GM12878 (cell line): Measurements from ENCODE around the gene SYK. TPM values are rescaled to one million over a fixed set of nuclear protein-coding genes. Genes with fewer than 3 reads are reported as not detected.

Experiments
- ATAC-seq: fragments of 200-7000 bp; cut with Tn5 transposase; 3 replicates; pipeline ENCODE4 v1.9.1; 2020; ENCODE audit warnings: mild to moderate bottlenecking, moderate library complexity
- BruUV-seq: library from RNA; stranded (reverse); fragments of 400-500 nt; replicated peaks from 2 replicates; lab custom pipeline; 2021; lab: Mats Ljungman, UMichigan
- CTCF ChIA-PET: fragments of 300-600 bp; sonication (Branson Sonifier 250); formaldehyde crosslinking; extraction: SDS; loops from one replicate; lab custom pipeline; 2021; ENCODE audit warnings: inconsistent platforms; lab: Yijun Ruan, JAX
- POLR2A ChIA-PET: fragments of 350-600 bp; formaldehyde crosslinking; extraction: SDS; loops from one replicate; lab custom pipeline; 2021; ENCODE audit warnings: inconsistent platforms; lab: Charles Lee
- RAD21 ChIA-PET: fragments of 300-600 bp; sonication (Branson Sonifier 250); formaldehyde crosslinking; loops from one replicate; lab custom pipeline; 2023; ENCODE audit warnings: antibody characterized with exemption; ENCODE audit not compliant: unreplicated experiment; lab: Charles Lee
- SMC1A ChIA-PET: fragments of 300-600 bp; sonication (Branson Sonifier 250); formaldehyde crosslinking; loops from one replicate; lab custom pipeline; 2023; ENCODE audit not compliant: unreplicated experiment, uncharacterized antibody; lab: Charles Lee
- DNase-seq: peaks from one replicate; pipeline ENCODE4 v3.0.0-alpha.2; 2011; ENCODE audit warnings: low read depth, low spot score
- FAIRE-seq: peaks from 3 replicates; lab custom pipeline; 2011; peaks lifted over from hg19 to GRCh38; lab: Jason Lieb, UNC
- H2AFZ ChIP-seq: 2 replicates; pipeline ENCODE4 v1.6.0; 2011; ENCODE audit warnings: low read depth, low read length, control low read depth; ENCODE audit not compliant: control insufficient read depth
- H3K27ac ChIP-seq: 2 replicates; pipeline ENCODE4 v1.5.1; 2011; ENCODE audit warnings: control low read depth; ENCODE audit not compliant: control insufficient read depth, insufficient read depth
- H3K27me3 ChIP-seq, 2 experiments: replicated peaks in 1 of 2; 2 replicates each; pipeline versions ENCODE4 v1.6.0 to v1.6.1; 2011; ENCODE audit warnings: low read length in 1 of 2; ENCODE audit not compliant: control insufficient read depth in 2 of 2, insufficient read depth in 2 of 2
- H3K36me3 ChIP-seq, 2 experiments: 2 replicates each; pipeline ENCODE4 v1.5.1; 2011; ENCODE audit warnings: low read length in 1 of 2; ENCODE audit not compliant: control insufficient read depth in 2 of 2, insufficient read depth in 2 of 2
- H3K4me1 ChIP-seq: 2 replicates; pipeline ENCODE4 v1.6.1; 2011; ENCODE audit warnings: mild to moderate bottlenecking, low read length, moderate library complexity, mixed read lengths; ENCODE audit not compliant: control insufficient read depth, insufficient read depth
- H3K4me2 ChIP-seq: 2 replicates; pipeline ENCODE4 v1.6.0; 2011; ENCODE audit warnings: control low read depth; ENCODE audit not compliant: control insufficient read depth, insufficient read depth
- H3K4me3 ChIP-seq: fragments of 200-600 bp; sonication (generic); 2 replicates; pipeline ENCODE4 v1.5.1; 2016
- H3K79me2 ChIP-seq: 2 replicates; pipeline ENCODE4 v1.6.0; 2011; ENCODE audit warnings: low read length; ENCODE audit not compliant: control insufficient read depth, insufficient read depth
- H3K9ac ChIP-seq: 2 replicates; pipeline ENCODE4 v1.8.0; 2011; ENCODE audit warnings: low read length, control low read depth, mixed read lengths; ENCODE audit not compliant: control insufficient read depth, insufficient read depth
- H3K9me3 ChIP-seq: replicated peaks from 3 replicates; pipeline ENCODE4 v1.5.1; 2011; ENCODE audit warnings: mild to moderate bottlenecking, low read length; ENCODE audit not compliant: control insufficient read depth, insufficient read depth
- H4K20me1 ChIP-seq: 2 replicates; pipeline ENCODE4 v1.6.0; 2011; ENCODE audit not compliant: control insufficient read depth, insufficient read depth
- BRCA1 ChIP-seq: IDR thresholded peaks from 2 replicates; pipeline ENCODE4 v1.6.1; 2011; ENCODE audit warnings: low read depth, low read length, improper control_type of control experiment
- EED ChIP-seq: sonication (generic); IDR thresholded peaks from 2 replicates; pipeline ENCODE4 v1.6.1; 2016; ENCODE audit warnings: antibody characterized with exemption, low read depth
- FOXM1 ChIP-seq: IDR thresholded peaks from 2 replicates; pipeline ENCODE4 v1.6.1; 2012; ENCODE audit warnings: low read depth, mild to moderate bottlenecking, inconsistent platforms, low read length, moderate library complexity
- HDAC2 ChIP-seq: fragments of 200-600 bp; sonication (generic); IDR thresholded peaks from 2 replicates; pipeline ENCODE4 v1.6.1; 2017
- MYC ChIP-seq: IDR thresholded peaks from 2 replicates; pipeline ENCODE4 v1.6.1; 2011; ENCODE audit warnings: mild to moderate bottlenecking, low read length, moderate library complexity, inconsistent platforms; ENCODE audit not compliant: insufficient read depth, insufficient replicate concordance, insufficient read length, severe bottlenecking
- NFYA ChIP-seq: IDR thresholded peaks from 2 replicates; pipeline ENCODE4 v1.6.1; 2011; ENCODE audit warnings: low read depth, mild to moderate bottlenecking, low read length, improper control_type of control experiment, borderline replicate concordance
- PAX8 ChIP-seq: fragments of 450-650 bp; IDR thresholded peaks from 2 replicates; pipeline ENCODE4 v1.6.1; 2017; ENCODE audit warnings: mild to moderate bottlenecking, moderate library complexity
- TCF3 ChIP-seq: IDR thresholded peaks from 2 replicates; pipeline ENCODE4 v1.6.1; 2012; ENCODE audit warnings: low read depth, mild to moderate bottlenecking, low read length, borderline replicate concordance; ENCODE audit not compliant: insufficient read depth
- YBX1 ChIP-seq: fragments of 450-650 bp; IDR thresholded peaks from 2 replicates; pipeline ENCODE4 v1.6.1; 2016; ENCODE audit warnings: antibody characterized with exemption
- WGBS: methylation state at CpG from one replicate; pipeline ENCODE4 v1.1.6; 2016; ENCODE audit warnings: low lambda C conversion rate; ENCODE audit not compliant: insufficient replicate concordance, insufficient coverage; ENCODE audit errors: missing lambda C conversion rate; 5-methylcytosine and 5-hydroxymethylcytosine counted together
- in situ Hi-C: fragments of 300-500 bp; cut with MboI; formaldehyde crosslinking; loops from 9 replicates; pipeline ENCODE4 v1.14.3; 2018; ENCODE audit warnings: mixed read lengths
- intact Hi-C: fragments of 100-400 bp; cut with micrococcal nuclease; formaldehyde crosslinking; loops from one replicate; pipeline ENCODE4 v1.14.2; 2022; ENCODE audit not compliant: unreplicated experiment
- polyA plus RNA-seq, 11 experiments: library from polyadenylated mRNA; depleted of rRNA in 4 of 11; unstranded in 6 of 11; stranded (reverse) in 5 of 11; fragments of >200 nt; fragmentation: Nextera tagmentation in 4 of 11; fragmentation: Illumina TruSeq in 1 of 11; extraction: Ambion mirVana in 4 of 11; extraction: Trizol in 1 of 11; gene quantifications; 1 replicate in 1 of 11; 2 replicates in 10 of 11; pipeline versions ENCODE4 v1.2.1 to v1.2.3, GENCODE V29; 2011 to 2016; ENCODE audit warnings: inconsistent platforms in 2 of 11, missing spikeins in 2 of 11, low read depth in 1 of 11
- total RNA-seq, 4 experiments: library from RNA; depleted of rRNA in 3 of 4; stranded (reverse); fragments of >200 nt in 3 of 4; fragmentation: Illumina TruSeq in 1 of 4; extraction: Trizol in 1 of 4; gene quantifications; 2 replicates each; pipeline versions ENCODE4 v1.2.1 to v1.2.3, GENCODE V29; 2013 to 2021
- TF ChIP-seq, protein P1 (sequence below): IDR thresholded peaks from 2 replicates; pipeline ENCODE4 v1.6.1; 2012; ENCODE audit warnings: low read depth, low read length, improper control_type of control experiment
- TF ChIP-seq, protein P2 (sequence below): fragments of 450-650 bp; IDR thresholded peaks from 2 replicates; pipeline ENCODE4 v1.6.1; 2016; ENCODE audit warnings: mild to moderate bottlenecking
- TF ChIP-seq, protein P3 (sequence below): fragments of 450-650 bp; IDR thresholded peaks from 2 replicates; pipeline ENCODE4 v1.6.1; 2017; ENCODE audit warnings: mild to moderate bottlenecking
- TF ChIP-seq, protein P4 (sequence below): fragments of 450-650 bp; IDR thresholded peaks from 2 replicates; pipeline ENCODE4 v1.6.1; 2017; ENCODE audit warnings: mild to moderate bottlenecking, moderate library complexity

The SYK gene
- total and polyA plus RNA-seq, 10 of the 15 experiments (the other 5 are each of a cell fraction or from before 2014, with no cell fraction given): 6.5 to 135 (median 68.8) TPM

DNA sequence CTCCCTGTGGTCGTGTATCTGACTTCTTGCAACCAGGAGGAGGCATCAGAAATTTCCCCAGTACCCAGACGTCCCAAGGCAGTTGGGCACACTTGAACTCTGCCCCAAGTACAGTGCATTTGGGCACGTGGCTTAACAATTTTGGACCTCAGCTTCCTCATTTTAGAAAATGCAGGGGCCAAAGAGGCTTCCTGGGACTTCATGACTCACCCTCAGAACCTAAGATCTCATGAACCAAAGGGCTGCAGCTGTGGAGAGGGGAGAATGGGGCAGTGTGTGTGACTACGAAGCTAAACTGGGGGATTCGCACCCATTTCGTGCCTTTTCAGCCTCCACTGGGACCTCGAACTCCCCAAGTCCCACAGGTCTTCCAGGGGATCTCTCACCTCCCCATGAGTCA lies 59.2 kb downstream of the SYK start:
- Histone ChIP-seq H3K27me3 (no peaks in the 10 kb centered on the region), H3K27ac (no peak overlapping the region), H3K9ac (no peak overlapping the region), H3K79me2 (no peaks in the 10 kb centered on the region), H3K36me3 (peaks cover 8 to 17% of the 10 kb centered on the region in 2 experiments; a peak in 3 of 4 replicates), H4K20me1 (no peaks in the 10 kb centered on the region), H2AFZ (no peak overlapping the region), H3K4me2 (no peak overlapping the region), H3K4me1 (no peaks in the 10 kb centered on the region), H3K4me3 (no peak overlapping the region), H3K9me3 (no peaks in the 10 kb centered on the region)
- ATAC-seq (no peak), FAIRE-seq (no peak), DNase-seq (no peak)
- BruUV-seq: no TSS peak
- in situ Hi-C loops (loop anchor here (10.0 to 25.0 kb wide), 2 partner anchors 716 to 1274 kb away; no protein-coding TSS in a partner anchor), intact Hi-C loops (no loop called here)
- SMC1A ChIA-PET: interaction anchor here (0.6 to 0.8 kb wide), 2 partner anchors 9 to 10 kb away, joined by 3 read pairs; no protein-coding TSS in a partner anchor
- WGBS: 45% methylated on average over 7 of the region's 7 CpGs
- CTCF ChIA-PET: interaction anchor here (1.5 kb wide), 1 partner anchor 9 kb away, joined by 6 read pairs; no protein-coding TSS in a partner anchor
- no peak for TF ChIP-seq HDAC2
- no peak for TF ChIP-seq MYC
- TF ChIP-seq BRCA1: no peak
- TF ChIP-seq, protein P1, sequence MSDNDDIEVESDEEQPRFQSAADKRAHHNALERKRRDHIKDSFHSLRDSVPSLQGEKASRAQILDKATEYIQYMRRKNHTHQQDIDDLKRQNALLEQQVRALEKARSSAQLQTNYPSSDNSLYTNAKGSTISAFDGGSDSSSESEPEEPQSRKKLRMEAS: no peak
- no peak for TF ChIP-seq PAX8
- no peak for TF ChIP-seq YBX1
- no peak for TF ChIP-seq EED
- TF ChIP-seq, protein P2, sequence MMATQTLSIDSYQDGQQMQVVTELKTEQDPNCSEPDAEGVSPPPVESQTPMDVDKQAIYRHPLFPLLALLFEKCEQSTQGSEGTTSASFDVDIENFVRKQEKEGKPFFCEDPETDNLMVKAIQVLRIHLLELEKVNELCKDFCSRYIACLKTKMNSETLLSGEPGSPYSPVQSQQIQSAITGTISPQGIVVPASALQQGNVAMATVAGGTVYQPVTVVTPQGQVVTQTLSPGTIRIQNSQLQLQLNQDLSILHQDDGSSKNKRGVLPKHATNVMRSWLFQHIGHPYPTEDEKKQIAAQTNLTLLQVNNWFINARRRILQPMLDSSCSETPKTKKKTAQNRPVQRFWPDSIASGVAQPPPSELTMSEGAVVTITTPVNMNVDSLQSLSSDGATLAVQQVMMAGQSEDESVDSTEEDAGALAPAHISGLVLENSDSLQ: no peak
- TF ChIP-seq TCF3: no peak
- no peak for TF ChIP-seq NFYA
- TF ChIP-seq, protein P3, sequence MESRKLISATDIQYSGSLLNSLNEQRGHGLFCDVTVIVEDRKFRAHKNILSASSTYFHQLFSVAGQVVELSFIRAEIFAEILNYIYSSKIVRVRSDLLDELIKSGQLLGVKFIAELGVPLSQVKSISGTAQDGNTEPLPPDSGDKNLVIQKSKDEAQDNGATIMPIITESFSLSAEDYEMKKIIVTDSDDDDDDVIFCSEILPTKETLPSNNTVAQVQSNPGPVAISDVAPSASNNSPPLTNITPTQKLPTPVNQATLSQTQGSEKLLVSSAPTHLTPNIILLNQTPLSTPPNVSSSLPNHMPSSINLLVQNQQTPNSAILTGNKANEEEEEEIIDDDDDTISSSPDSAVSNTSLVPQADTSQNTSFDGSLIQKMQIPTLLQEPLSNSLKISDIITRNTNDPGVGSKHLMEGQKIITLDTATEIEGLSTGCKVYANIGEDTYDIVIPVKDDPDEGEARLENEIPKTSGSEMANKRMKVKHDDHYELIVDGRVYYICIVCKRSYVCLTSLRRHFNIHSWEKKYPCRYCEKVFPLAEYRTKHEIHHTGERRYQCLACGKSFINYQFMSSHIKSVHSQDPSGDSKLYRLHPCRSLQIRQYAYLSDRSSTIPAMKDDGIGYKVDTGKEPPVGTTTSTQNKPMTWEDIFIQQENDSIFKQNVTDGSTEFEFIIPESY: no peak
- TF ChIP-seq, protein P4, sequence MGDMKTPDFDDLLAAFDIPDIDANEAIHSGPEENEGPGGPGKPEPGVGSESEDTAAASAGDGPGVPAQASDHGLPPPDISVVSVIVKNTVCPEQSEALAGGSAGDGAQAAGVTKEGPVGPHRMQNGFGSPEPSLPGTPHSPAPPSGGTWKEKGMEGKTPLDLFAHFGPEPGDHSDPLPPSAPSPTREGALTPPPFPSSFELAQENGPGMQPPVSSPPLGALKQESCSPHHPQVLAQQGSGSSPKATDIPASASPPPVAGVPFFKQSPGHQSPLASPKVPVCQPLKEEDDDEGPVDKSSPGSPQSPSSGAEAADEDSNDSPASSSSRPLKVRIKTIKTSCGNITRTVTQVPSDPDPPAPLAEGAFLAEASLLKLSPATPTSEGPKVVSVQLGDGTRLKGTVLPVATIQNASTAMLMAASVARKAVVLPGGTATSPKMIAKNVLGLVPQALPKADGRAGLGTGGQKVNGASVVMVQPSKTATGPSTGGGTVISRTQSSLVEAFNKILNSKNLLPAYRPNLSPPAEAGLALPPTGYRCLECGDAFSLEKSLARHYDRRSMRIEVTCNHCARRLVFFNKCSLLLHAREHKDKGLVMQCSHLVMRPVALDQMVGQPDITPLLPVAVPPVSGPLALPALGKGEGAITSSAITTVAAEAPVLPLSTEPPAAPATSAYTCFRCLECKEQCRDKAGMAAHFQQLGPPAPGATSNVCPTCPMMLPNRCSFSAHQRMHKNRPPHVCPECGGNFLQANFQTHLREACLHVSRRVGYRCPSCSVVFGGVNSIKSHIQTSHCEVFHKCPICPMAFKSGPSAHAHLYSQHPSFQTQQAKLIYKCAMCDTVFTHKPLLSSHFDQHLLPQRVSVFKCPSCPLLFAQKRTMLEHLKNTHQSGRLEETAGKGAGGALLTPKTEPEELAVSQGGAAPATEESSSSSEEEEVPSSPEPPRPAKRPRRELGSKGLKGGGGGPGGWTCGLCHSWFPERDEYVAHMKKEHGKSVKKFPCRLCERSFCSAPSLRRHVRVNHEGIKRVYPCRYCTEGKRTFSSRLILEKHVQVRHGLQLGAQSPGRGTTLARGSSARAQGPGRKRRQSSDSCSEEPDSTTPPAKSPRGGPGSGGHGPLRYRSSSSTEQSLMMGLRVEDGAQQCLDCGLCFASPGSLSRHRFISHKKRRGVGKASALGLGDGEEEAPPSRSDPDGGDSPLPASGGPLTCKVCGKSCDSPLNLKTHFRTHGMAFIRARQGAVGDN: no peak
- TF ChIP-seq FOXM1: no peak
- POLR2A ChIA-PET: no interaction called here
- RAD21 ChIA-PET: no interaction called here
